Right atrium auricular region (tissue), 2 donors: Measurements from ENCODE around the gene SASH1. TPM values are rescaled to one million over a fixed set of nuclear protein-coding genes. Genes with fewer than 3 reads are reported as not detected.

Source experiments
- DNase-seq: peaks from one replicate; pipeline ENCODE4 v3.0.0-alpha.2; 2019; ENCODE audit warnings: low spot score
- H3K27ac ChIP-seq, 2 donors: fragments of 200-600 bp; sonication (generic); 1 replicate in 1 of 2; 2 replicates in 1 of 2; pipeline ENCODE4 v1.5.1; 2016 to 2019
- H3K27me3 ChIP-seq, 2 donors: fragments of 200-600 bp; sonication (generic); one replicate each; pipeline versions ENCODE4 v1.5.1 to v1.6.0; 2017 to 2019
- H3K36me3 ChIP-seq: fragments of 200-600 bp; sonication (generic); one replicate; pipeline ENCODE4 v1.5.1; 2016
- H3K4me1 ChIP-seq, 2 donors: fragments of 200-600 bp; sonication (generic); one replicate each; pipeline versions ENCODE4 v1.5.1 to v1.6.0; 2017 to 2019
- H3K4me3 ChIP-seq, 2 donors: fragments of 200-600 bp; sonication (generic); 1 replicate in 1 of 2; 2 replicates in 1 of 2; pipeline ENCODE4 v1.5.1; 2017 to 2019; ENCODE audit warnings: mild to moderate bottlenecking in 1 of 2, moderate library complexity in 1 of 2
- H3K9me3 ChIP-seq, 2 donors: fragments of 200-600 bp; sonication (generic); one replicate each; pipeline ENCODE4 v1.5.1; 2019
- CTCF ChIP-seq, 2 donors: fragments of 200-600 bp; sonication (generic); IDR thresholded peaks; one replicate each; pipeline ENCODE4 v1.5.1; 2019; ENCODE audit warnings: antibody characterized with exemption in 2 of 2
- total RNA-seq, 2 donors: library from RNA; depleted of rRNA; stranded (reverse); fragments of >200 nt; gene quantifications; one replicate each; pipeline ENCODE4 v1.1.0, GENCODE V29; 2016

SASH1 gene
- total RNA-seq, 2 donors from 2014 or later, result 39.0 to 42.3 TPM

GRCh38 chr6:148332088-148332487 lies 10.6 kb upstream of the SASH1 start:
- H3K36me3 ChIP-seq, result no peaks in the 10 kb centered on the region
- no peak for TF ChIP-seq CTCF (IDR thresholded peaks at IDR 0.05)
- no peak overlapping the region for H3K4me3 ChIP-seq
- no peak for DNase-seq
- no peaks in the 10 kb centered on the region for H3K27me3 ChIP-seq
- H3K9me3 ChIP-seq, result no peaks in the 10 kb centered on the region
- no peak overlapping the region for H3K27ac ChIP-seq
- H3K4me1 ChIP-seq, result peaks cover 0 to 17% of the 10 kb centered on the region in 2 donors

GRCh38 chr6:148336901-148337300 lies 5.7 kb upstream of the SASH1 start:
- no peaks in the 10 kb centered on the region for H3K36me3 ChIP-seq
- H3K27me3 ChIP-seq, result no peaks in the 10 kb centered on the region
- no peak for TF ChIP-seq CTCF (IDR thresholded peaks at IDR 0.05)
- H3K4me3 ChIP-seq, result no peak overlapping the region
- no peaks in the 10 kb centered on the region for H3K9me3 ChIP-seq
- peaks cover 0 to 12% of the 10 kb centered on the region in 2 donors for H3K4me1 ChIP-seq
- no peak for DNase-seq
- no peak overlapping the region for H3K27ac ChIP-seq

GRCh38 chr6:148339766-148340165 lies 2.9 kb upstream of the SASH1 start:
- H3K27me3 ChIP-seq, result no peaks in the 10 kb centered on the region
- H3K27ac ChIP-seq, result no peak overlapping the region
- H3K4me1 ChIP-seq, result peaks cover 0 to 25% of the 10 kb centered on the region in 2 donors
- H3K4me3 ChIP-seq, result no peak overlapping the region
- no peaks in the 10 kb centered on the region for H3K9me3 ChIP-seq
- H3K36me3 ChIP-seq, result no peaks in the 10 kb centered on the region
- no peak for DNase-seq
- TF ChIP-seq CTCF (IDR thresholded peaks at IDR 0.05), result no peak

- TF ChIP-seq CTCF (IDR thresholded peaks at IDR 0.05), result no peak
- Histone ChIP-seq H3K36me3 (no peaks in the 10 kb centered on the region), H3K9me3 (no peaks in the 10 kb centered on the region), H3K4me1 (peaks cover 0 to 35% of the 10 kb centered on the region in 2 donors), H3K27ac (no peak overlapping the region), H3K4me3 (no peak overlapping the region), H3K27me3 (no peaks in the 10 kb centered on the region)
- DNase-seq, result no peak
These were observed 1.9 kb upstream of the SASH1 start for GRCh38 chr6:148340586-148341297.

- Histone ChIP-seq H3K27me3 (no peaks in the 10 kb centered on the region), H3K27ac (peak overlapping the region; percentile 84 to 91), H3K4me3 (peak overlapping the region; percentile 81 to 84), H3K9me3 (no peaks in the 10 kb centered on the region), H3K4me1 (peaks cover 0 to 46% of the 10 kb centered on the region in 2 donors), H3K36me3 (no peaks in the 10 kb centered on the region)
- DNase-seq, result no peak
- no peak for TF ChIP-seq CTCF (IDR thresholded peaks at IDR 0.05)
These were observed 613 bp upstream of the SASH1 start for GRCh38 chr6:148342100-148342349.
